ENCODE data around the gene TAF7L.

Gene TAF7L

GRCh38 chrX:101241531-101241930 is 49.6 kb downstream of the TAF7L start:
- no peak for ATAC-seq (ENCODE audit: low read depth)
- H3K36me3 ChIP-seq (ENCODE audit: low read depth) = no peaks in the 10 kb centered on the region
- no peak overlapping the region for H3K4me3 ChIP-seq (ENCODE audit: severe bottlenecking)
- no peaks in the 10 kb centered on the region for H3K4me1 ChIP-seq (ENCODE audit: insufficient read depth, poor library complexity, severe bottlenecking)
- H3K27me3 ChIP-seq (ENCODE audit: insufficient read depth, poor library complexity, severe bottlenecking) = no peaks in the 10 kb centered on the region
- no peak for DNase-seq (ENCODE audit: low spot score)
- H3K27ac ChIP-seq (ENCODE audit: poor library complexity, severe bottlenecking) = no peak overlapping the region
- H3K9me3 ChIP-seq (ENCODE audit: severe bottlenecking) = no peaks in the 10 kb centered on the region
- TF ChIP-seq, protein P1, sequence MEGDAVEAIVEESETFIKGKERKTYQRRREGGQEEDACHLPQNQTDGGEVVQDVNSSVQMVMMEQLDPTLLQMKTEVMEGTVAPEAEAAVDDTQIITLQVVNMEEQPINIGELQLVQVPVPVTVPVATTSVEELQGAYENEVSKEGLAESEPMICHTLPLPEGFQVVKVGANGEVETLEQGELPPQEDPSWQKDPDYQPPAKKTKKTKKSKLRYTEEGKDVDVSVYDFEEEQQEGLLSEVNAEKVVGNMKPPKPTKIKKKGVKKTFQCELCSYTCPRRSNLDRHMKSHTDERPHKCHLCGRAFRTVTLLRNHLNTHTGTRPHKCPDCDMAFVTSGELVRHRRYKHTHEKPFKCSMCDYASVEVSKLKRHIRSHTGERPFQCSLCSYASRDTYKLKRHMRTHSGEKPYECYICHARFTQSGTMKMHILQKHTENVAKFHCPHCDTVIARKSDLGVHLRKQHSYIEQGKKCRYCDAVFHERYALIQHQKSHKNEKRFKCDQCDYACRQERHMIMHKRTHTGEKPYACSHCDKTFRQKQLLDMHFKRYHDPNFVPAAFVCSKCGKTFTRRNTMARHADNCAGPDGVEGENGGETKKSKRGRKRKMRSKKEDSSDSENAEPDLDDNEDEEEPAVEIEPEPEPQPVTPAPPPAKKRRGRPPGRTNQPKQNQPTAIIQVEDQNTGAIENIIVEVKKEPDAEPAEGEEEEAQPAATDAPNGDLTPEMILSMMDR (IDR thresholded peaks at IDR 0.05; ENCODE audit: poor library complexity, severe bottlenecking) = no peak

DNA sequence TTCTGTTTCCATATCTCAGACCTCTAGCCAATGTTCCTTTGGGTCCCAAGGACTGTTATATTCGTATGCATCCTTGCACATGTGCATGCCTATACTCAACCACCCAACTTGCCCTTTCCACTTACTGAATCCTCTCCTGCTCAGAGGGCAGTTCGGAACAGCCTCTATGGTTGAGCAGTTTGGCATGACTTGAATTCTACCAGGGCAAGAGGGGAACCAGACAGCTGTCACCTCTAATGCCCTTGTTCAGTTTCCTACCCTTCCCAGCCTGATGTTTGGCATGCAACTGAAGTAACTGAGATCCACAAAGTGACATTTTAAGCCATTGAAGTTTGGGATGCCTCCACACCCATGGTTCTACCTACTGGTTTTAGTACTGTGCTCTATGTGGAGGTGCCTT is 54.1 kb downstream of the TAF7L start:
- no peak overlapping the region for H3K27ac ChIP-seq (ENCODE audit: poor library complexity, severe bottlenecking)
- no peak overlapping the region for H3K4me3 ChIP-seq (ENCODE audit: severe bottlenecking)
- H3K9me3 ChIP-seq (ENCODE audit: severe bottlenecking) = no peaks in the 10 kb centered on the region
- no peaks in the 10 kb centered on the region for H3K36me3 ChIP-seq (ENCODE audit: low read depth)
- ATAC-seq (ENCODE audit: low read depth) (no peak), DNase-seq (ENCODE audit: low spot score) (no peak)
- H3K4me1 ChIP-seq (ENCODE audit: insufficient read depth, poor library complexity, severe bottlenecking) = no peaks in the 10 kb centered on the region
- TF ChIP-seq, protein P1 (IDR thresholded peaks at IDR 0.05; ENCODE audit: poor library complexity, severe bottlenecking) = no peak
- H3K27me3 ChIP-seq (ENCODE audit: insufficient read depth, poor library complexity, severe bottlenecking) = no peaks in the 10 kb centered on the region

DNA sequence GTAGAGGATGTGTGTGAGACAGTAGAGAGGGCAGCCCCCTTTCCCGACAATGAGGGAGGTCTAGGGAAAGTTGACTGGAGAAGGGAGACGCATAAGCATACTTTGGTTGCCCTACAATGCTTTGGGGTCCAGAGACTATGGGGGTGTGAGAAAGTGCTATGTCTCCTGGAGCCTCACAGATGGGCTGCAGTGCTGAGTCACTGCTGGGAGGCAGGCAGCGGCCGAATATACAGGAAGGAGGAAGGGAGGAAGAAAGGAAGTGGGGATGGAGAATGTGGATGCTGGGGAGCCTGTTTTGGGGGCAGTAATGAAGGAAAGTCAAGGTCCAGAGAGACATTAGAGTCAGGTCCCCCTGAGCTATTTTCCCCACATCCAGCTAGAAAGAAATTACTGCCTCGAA is 58.8 kb downstream of the TAF7L start:
- Histone ChIP-seq H3K4me3 (ENCODE audit: severe bottlenecking) (no peak overlapping the region), H3K27me3 (ENCODE audit: insufficient read depth, poor library complexity, severe bottlenecking) (no peaks in the 10 kb centered on the region), H3K27ac (ENCODE audit: poor library complexity, severe bottlenecking) (no peak overlapping the region), H3K36me3 (ENCODE audit: low read depth) (no peaks in the 10 kb centered on the region), H3K9me3 (ENCODE audit: severe bottlenecking) (no peaks in the 10 kb centered on the region), H3K4me1 (ENCODE audit: insufficient read depth, poor library complexity, severe bottlenecking) (no peaks in the 10 kb centered on the region)
- DNase-seq (ENCODE audit: low spot score) (no peak), ATAC-seq (ENCODE audit: low read depth) (no peak)
- TF ChIP-seq, protein P1 (IDR thresholded peaks at IDR 0.05; ENCODE audit: poor library complexity, severe bottlenecking) = no peak

GRCh38 chrX:101231080-101231479 is 60.1 kb downstream of the TAF7L start:
- H3K4me1 ChIP-seq (ENCODE audit: insufficient read depth, poor library complexity, severe bottlenecking) = no peaks in the 10 kb centered on the region
- no peaks in the 10 kb centered on the region for H3K36me3 ChIP-seq (ENCODE audit: low read depth)
- no peak for ATAC-seq (ENCODE audit: low read depth)
- no peaks in the 10 kb centered on the region for H3K27me3 ChIP-seq (ENCODE audit: insufficient read depth, poor library complexity, severe bottlenecking)
- TF ChIP-seq, protein P1 (IDR thresholded peaks at IDR 0.05; ENCODE audit: poor library complexity, severe bottlenecking) = no peak
- no peak for DNase-seq (ENCODE audit: low spot score)
- H3K27ac ChIP-seq (ENCODE audit: poor library complexity, severe bottlenecking) = no peak overlapping the region
- no peak overlapping the region for H3K4me3 ChIP-seq (ENCODE audit: severe bottlenecking)
- no peaks in the 10 kb centered on the region for H3K9me3 ChIP-seq (ENCODE audit: severe bottlenecking)

GRCh38 chrX:101230636-101231035 is 60.5 kb downstream of the TAF7L start:
- Histone ChIP-seq H3K9me3 (ENCODE audit: severe bottlenecking) (no peaks in the 10 kb centered on the region), H3K36me3 (ENCODE audit: low read depth) (no peaks in the 10 kb centered on the region), H3K4me3 (ENCODE audit: severe bottlenecking) (no peak overlapping the region), H3K27me3 (ENCODE audit: insufficient read depth, poor library complexity, severe bottlenecking) (no peaks in the 10 kb centered on the region), H3K4me1 (ENCODE audit: insufficient read depth, poor library complexity, severe bottlenecking) (no peaks in the 10 kb centered on the region), H3K27ac (ENCODE audit: poor library complexity, severe bottlenecking) (no peak overlapping the region)
- DNase-seq (ENCODE audit: low spot score) (no peak), ATAC-seq (ENCODE audit: low read depth) (no peak)
- TF ChIP-seq, protein P1 (IDR thresholded peaks at IDR 0.05; ENCODE audit: poor library complexity, severe bottlenecking) = no peak

All from RWPE2 (cell line).